ENCODE results near the gene RINL.
A peak's percentile ranks its signal among the peaks of the same experiment; 100 is the strongest.

Gene RINL

DNA sequence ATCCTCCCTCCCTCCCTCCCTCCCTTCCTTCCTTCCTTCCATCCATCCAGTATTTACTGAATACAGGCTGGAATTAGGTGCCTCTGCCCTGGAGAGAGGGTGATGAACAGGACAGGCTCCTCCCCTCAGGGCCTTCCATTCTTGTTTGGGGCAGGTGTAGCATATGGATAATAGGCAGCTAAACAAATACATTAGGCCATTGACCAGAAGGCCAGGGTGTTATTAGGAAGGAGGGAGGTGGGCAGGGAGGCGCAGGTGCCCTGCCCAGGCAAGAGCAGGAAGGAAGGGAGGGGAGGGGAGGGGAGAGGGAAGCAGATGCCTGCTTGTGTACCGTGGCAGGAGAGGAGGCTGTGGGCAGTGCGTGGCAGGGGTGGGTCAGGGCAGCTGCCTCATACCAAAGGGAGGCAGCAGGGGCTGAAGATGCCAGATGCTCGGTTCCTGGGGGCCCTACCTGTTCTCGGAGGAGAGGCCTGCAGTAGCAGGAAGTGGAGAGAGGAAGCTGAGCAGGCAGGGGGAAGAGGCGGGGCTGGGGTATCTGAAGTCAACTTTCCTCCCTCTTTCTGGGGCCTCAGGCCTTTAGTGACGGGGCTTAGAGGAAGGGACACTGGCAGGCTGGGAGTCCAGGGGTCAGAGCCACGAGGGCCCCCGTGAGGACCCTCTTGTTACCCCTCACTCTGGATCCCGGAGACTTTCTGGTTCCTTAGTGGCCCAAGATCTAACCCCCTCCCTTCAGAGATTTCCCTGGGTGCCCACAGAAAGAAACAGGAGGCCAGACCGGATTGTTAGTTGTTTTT is at the start of gene RINL:
RINL (minus strand) TSS at position 495 of the 794 bp plus-strand sequence. CDS start 1,533 bp downstream, outside the sequence.
- peak; percentile 84 for DNase-seq

GRCh38 chr19:38924388-38924787 is 46.3 kb upstream of the RINL start:
- DNase-seq: no peak

- no peak for DNase-seq
Measured at GRCh38 chr19:38922482-38922881, 44.4 kb upstream of the RINL start.

DNA sequence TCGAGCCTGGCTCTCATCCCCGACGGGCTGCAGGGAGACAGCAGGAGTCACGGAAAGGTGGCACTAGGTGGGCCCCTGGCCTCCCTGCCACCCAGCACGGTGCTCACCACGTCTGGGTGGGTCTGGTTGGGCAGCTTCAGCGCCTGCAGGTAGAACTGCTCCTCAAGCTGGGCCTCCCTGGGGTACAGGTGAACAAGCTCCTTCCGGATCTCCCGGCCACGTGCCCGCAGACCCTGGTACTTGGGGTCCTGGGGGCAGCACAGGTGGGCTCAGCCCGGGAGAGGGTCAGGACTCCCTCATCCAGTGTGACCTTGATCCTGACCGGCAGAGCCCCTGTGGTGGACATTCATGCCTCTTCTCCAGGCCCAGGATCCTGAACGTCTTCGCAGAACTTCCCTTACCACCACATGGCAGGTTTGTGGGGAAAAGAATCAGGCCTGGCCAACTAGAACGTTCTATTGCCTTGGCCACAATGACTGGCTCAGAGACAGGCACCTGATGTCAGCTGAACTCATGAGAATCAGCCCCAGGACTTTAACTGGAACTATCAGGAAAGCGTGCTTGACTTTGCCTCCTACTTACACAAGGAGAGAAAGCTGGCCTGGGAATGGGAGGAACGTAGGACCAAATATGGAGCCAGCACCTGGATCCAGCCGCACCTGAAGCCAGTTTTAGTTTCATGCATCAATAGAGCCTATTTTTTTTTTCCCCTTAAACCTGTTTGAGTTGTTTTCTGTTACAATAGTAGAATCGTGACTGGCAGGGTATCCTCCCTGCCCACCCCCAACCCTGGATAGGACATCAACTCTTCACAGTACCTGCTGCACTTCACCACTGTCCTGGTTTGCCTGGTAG is 43.6 kb upstream of the RINL start:
- DNase-seq: no peak

DNA sequence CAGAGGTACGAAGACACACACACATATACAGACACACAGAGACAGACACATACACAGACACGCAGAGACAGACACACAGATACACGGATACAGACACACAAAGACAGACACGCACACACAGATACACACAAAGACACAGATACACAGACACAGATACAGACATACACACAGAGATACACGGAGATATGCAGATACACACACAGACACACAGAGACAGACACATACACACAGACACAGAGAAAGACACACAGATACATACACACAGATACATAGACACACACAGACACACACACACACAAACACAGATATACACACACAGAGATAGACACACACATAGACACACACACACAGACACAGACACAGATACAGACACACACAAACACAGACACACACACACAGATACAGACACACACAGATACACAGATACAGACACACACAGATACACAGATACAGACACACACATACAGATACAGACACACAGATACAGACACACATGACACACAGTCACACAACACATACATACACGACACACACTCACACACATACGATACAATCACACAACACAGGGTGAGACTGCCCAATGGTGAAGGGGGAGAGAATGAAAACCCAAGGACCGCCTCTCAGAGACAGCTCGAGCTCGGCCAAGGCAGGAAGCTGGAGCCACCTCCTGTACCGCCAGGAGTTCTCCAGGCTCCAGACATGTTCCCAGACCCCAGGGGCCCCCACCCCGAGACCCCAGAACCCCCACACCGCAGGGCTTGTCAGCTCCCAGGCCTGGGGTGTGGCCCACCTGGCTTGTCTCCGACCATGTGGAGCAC is 42.7 kb upstream of the RINL start:
- DNase-seq: no peak

- DNase-seq: no peak
Measured at GRCh38 chr19:38919837-38920601, 41.9 kb upstream of the RINL start.

GRCh38 chr19:38918526-38918925 is 40.5 kb upstream of the RINL start:
- DNase-seq: no peak

GRCh38 chr19:38917921-38918491 is 39.9 kb upstream of the RINL start:
- peak; percentile 2 for DNase-seq

GRCh38 chr19:38917516-38917915 is 39.4 kb upstream of the RINL start:
- no peak for DNase-seq

GRCh38 chr19:38915329-38916321 is 37.5 kb upstream of the RINL start:
- DNase-seq: no peak

DNA sequence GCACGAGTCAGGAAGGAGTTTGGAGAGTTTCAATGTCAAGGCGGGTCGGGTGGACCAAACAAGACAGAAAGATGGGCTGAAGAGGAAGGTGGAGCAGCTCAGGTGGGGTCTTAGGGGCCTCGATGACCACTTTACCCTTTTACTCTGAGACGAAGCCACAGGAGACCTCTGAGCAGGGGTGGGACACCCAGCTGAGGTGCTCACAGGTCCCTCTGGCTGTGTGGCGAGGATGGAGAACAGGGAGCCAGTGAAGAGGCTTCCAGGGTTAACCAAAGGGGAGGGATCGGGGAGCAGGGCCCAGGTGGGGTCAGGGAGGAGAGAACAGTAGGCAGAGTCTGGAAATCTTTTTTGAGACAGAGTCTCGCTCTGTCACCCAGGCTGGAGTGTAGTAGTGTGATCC is 35.9 kb upstream of the RINL start:
- DNase-seq: no peak

- peak; percentile 15 for DNase-seq
Measured at GRCh38 chr19:38912600-38913514, 34.8 kb upstream of the RINL start.

DNA sequence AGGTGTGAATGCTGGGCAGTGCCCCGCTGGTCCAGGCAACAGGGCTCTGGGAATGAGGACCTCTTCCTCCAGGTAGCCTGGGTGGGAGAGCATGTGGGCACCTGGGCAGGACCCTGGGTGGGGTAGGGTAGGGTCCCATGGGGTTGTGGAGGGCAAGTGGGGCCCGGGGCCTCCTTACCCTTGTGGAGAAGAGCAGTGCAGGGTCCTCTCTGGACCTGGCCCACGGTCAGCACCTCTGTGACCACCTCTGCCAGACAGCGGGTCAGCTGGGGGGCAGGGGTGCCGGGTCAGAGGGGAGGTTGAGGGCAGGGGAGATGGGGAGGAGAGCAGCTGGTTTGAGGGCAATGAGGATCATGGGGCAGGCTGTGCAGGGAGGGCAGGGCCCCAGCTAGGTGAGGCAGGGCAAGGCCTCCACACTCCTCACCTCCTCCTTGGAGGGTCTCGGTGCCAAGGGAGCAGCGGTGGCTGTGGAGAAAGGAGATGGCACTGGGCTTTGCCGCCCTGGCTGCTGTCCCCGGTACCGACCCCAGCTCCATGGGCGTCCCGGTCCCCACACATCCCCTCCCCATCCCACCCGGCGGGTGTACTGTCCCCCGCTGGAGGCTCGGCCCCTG is 33.4 kb upstream of the RINL start:
- DNase-seq: no peak

DNA sequence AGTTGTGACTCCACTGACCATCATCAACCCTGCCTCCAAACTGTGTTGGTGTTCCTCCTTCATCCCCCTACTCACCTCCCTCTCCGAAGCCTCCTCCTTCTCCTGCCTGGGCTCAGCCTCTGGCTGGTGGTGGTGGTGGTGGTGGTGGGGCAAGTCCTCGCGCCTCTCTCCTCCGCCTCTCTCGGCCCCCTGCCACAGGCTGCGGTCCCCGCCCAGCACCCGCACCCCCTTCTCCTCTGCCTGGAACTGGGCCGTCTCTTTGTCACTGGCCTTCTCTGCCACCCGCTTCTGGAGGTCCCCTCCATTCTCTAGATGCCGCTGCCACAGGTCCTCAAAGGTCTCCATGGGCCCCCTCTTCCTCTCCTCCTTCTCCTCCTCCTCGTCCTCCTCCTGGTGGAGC is 32.4 kb upstream of the RINL start:
- DNase-seq: no peak

- no peak for DNase-seq
Measured at GRCh38 chr19:38908911-38909310, 30.8 kb upstream of the RINL start.

DNA sequence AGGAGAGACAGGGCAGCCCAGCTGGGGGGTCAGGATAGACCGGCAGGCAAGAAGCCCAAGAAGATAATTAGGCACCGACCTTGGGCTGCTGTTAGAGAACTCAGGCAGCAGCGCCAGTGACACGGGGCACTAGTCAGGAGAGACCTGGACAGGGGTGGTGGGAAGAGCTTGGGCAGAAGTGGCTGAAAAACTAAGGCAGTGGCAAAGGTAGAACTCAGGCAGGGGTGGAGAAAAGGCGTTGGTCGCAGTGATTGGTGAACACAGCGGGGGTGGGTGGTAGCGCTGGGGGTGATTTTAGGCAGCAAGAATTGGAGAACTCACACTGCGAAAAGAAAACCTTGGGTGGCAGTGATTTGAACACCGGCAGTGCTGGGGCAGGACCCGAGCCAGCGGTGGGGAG is 29.6 kb upstream of the RINL start:
- DNase-seq: no peak

DNA sequence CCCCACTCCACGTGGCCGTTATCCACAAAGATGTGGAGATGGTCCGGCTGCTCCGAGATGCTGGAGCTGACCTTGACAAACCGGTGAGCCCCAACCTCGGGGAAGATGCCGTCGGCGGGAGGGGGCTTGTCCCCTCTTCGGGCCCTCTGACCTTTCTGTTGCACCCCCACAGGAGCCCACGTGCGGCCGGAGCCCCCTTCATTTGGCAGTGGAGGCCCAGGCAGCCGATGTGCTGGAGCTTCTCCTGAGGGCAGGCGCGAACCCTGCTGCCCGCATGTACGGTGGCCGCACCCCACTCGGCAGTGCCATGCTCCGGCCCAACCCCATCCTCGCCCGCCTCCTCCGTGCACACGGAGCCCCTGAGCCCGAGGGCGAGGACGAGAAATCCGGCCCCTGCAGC is 29.2 kb upstream of the RINL start:
- no peak for DNase-seq

DNA sequence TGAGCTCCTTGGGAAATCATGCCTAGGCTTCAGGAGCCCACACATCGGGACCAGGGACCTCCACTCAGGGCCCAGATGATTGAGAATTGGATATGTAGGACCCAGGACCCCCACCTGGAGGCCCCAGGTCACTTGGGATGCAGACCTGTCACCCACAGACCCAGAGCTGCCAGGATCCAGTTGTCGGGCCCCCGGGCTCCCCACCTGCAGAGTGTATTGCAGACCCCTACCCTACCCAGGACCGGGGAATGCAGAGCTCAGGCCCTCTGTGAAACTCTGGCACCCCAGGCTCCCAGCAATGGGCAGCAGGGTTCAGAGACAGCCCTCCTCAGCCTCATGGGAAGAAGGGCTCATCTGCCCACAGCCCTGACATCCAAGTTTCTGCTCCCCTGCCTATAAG is 27.5 kb upstream of the RINL start:
- DNase-seq: no peak

All from OCI-M1 (cell line).